SK-N-SH treated with all-trans-retinoic acid at 6 μM for 48 hours (cell line): Measurements from ENCODE around the gene UTS2B.
A peak's percentile ranks its signal among the peaks of the same experiment; 100 is the strongest.
"Not testable (repeated sequence)": the region's sequence is repeated elsewhere in the genome, so short reads cannot be mapped to it uniquely, and the experiment has no call there.

Source experiments
- ATAC-seq: fragments of 200-7000 bp; cut with Tn5 transposase; 3 replicates; pipeline ENCODE4 v1.9.1; 2020; ENCODE audit warnings: mild to moderate bottlenecking, moderate library complexity
- BACH2 ChIP-seq: fragments of 250-450 bp; sonication (Bioruptor Pico); IDR thresholded peaks from 2 replicates; pipeline ENCODE4 v1.9.0; 2021; ENCODE audit warnings: mild to moderate bottlenecking, borderline replicate concordance
- CSDC2 ChIP-seq: fragments of 250-450 bp; sonication (Bioruptor Pico); IDR thresholded peaks from 2 replicates; pipeline ENCODE4 v1.5.0; 2020; ENCODE audit warnings: mild to moderate bottlenecking, moderate library complexity
- GLIS3 ChIP-seq: fragments of 250-450 bp; sonication (Bioruptor Pico); IDR thresholded peaks from 2 replicates; pipeline ENCODE4 v1.5.0; 2020; ENCODE audit warnings: mild to moderate bottlenecking, moderate library complexity
- ISL1 ChIP-seq: fragments of 250-450 bp; sonication (Bioruptor Pico); IDR thresholded peaks from 2 replicates; pipeline ENCODE4 v2.1.2; 2022; ENCODE audit warnings: mild to moderate bottlenecking, moderate library complexity
- POU6F1 ChIP-seq: fragments of 250-450 bp; sonication (Bioruptor Pico); IDR thresholded peaks from 2 replicates; pipeline ENCODE4 v1.8.0; 2021; ENCODE audit warnings: low read depth, mild to moderate bottlenecking, moderate library complexity, borderline replicate concordance
- RARB ChIP-seq: fragments of 250-450 bp; sonication (Bioruptor Pico); IDR thresholded peaks from 2 replicates; pipeline ENCODE4 v1.8.0; 2021; ENCODE audit warnings: mild to moderate bottlenecking, moderate library complexity
- TCF4 ChIP-seq: fragments of 250-450 bp; sonication (Bioruptor Pico); IDR thresholded peaks from 2 replicates; pipeline ENCODE4 v1.8.0; 2021; ENCODE audit warnings: mild to moderate bottlenecking, moderate library complexity, borderline replicate concordance
- TOX ChIP-seq: fragments of 250-450 bp; sonication (Bioruptor Pico); IDR thresholded peaks from 2 replicates; pipeline ENCODE4 v1.8.0; 2021; ENCODE audit warnings: mild to moderate bottlenecking, moderate library complexity, borderline replicate concordance
- ZC3H10 ChIP-seq: fragments of 250-450 bp; sonication (Bioruptor Pico); IDR thresholded peaks from 2 replicates; pipeline ENCODE4 v1.5.1; 2021; ENCODE audit warnings: mild to moderate bottlenecking, moderate library complexity
- ZFP30 ChIP-seq: fragments of 450-650 bp; formaldehyde crosslinking; IDR thresholded peaks from 2 replicates; pipeline ENCODE4 v1.5.0; 2022; ENCODE audit warnings: mild to moderate bottlenecking, moderate library complexity
- ZNF565 ChIP-seq: fragments of 450-650 bp; formaldehyde crosslinking; conservative IDR thresholded peaks from 2 replicates; pipeline ENCODE4 v1.5.0; 2020; ENCODE audit warnings: low read depth, mild to moderate bottlenecking, moderate library complexity
- ZNF70 ChIP-seq: fragments of 450-650 bp; formaldehyde crosslinking; IDR thresholded peaks from 2 replicates; pipeline ENCODE4 v1.5.0; 2020; ENCODE audit warnings: mild to moderate bottlenecking, moderate library complexity
- TF ChIP-seq, protein P1 (sequence below): fragments of 250-450 bp; sonication (Bioruptor Pico); IDR thresholded peaks from 2 replicates; pipeline ENCODE4 v1.5.0; 2020; ENCODE audit warnings: mild to moderate bottlenecking, moderate library complexity

The UTS2B gene

DNA sequence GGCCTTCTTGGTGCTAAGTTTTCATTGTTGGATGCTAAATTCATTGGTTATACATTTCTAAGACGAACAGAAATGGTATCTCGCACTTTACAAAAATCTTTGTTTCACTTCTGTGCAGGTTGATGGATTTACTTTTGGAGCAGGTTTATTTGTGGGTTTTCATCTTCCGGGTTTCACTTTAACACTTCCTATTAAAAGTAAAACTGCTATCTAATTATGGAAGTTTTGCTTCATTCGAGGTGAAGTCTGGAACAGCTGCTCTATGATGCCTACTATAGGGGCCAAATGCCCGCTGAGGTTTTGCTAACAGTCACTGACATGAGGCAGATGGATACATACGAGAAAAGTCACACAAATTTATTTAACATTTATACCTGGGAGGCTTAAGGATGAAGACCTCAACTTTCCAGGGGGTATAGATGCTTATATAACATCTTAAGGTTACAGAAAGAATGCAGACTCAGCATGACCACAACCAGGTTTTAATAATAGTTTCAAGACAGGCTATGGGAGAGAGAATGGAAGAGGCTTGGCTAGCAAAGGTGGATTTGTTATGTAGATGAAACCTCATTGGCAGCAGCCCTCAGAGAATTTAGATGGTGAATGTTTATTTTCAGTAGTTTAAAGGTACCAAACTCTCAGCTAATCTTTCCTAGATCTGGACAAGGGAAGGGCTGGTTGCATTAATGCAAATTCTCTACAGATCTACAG, 77.1 kb downstream of the UTS2B start:
- TF ChIP-seq TCF4 (CRISPR knock-in tag): no peak
- no peak for TF ChIP-seq ZC3H10 (CRISPR knock-in tag)
- no peak for ATAC-seq

DNA sequence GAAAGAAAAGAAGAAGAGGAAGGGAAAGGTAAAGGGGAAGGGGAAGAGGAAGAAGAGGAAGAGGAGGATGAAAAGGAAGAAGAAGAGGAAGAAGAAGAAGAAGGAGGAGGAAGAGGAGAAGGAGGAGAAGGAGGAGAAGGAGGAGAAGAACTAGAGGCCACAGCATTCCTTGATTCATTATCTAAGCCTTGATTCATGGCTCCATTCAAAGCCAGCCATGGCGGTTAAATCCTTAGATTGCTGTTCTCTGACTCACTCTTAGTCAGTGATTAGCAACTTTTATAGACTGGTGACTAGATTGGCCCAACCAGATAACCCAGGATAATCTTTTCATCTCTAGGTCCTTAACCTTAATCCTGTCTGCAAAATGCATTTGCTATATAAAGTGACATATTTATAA, 83.7 kb downstream of the UTS2B start:
- TF ChIP-seq ZC3H10 (CRISPR knock-in tag) (0 out of 2 replicates have a peak, but pooled peaks have one; percentile 36), ZNF70 (no peak), ZNF565 (CRISPR knock-in tag) (no peak)
- ATAC-seq: peak; percentile 91

DNA sequence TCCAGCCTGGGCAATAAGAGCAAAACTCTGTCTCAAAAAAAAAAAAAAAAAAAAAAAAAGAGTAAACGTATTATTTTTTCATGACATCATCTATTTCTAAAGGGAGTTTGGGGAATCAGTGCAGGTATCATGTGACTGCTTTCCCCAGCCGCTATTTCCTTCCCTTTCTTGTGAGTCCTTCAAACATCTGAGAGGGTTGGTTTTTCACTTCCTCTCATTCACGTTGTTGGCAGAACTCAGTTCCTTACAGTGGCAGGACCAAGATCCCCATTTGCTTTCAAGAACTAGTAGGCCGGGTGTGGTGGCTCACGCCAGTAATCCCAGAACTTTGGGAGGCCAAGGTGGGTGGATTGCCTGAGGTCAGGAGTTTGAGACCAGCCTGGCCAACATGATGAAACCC, 84.3 kb downstream of the UTS2B start:
- not testable (repeated sequence) for ATAC-seq

DNA sequence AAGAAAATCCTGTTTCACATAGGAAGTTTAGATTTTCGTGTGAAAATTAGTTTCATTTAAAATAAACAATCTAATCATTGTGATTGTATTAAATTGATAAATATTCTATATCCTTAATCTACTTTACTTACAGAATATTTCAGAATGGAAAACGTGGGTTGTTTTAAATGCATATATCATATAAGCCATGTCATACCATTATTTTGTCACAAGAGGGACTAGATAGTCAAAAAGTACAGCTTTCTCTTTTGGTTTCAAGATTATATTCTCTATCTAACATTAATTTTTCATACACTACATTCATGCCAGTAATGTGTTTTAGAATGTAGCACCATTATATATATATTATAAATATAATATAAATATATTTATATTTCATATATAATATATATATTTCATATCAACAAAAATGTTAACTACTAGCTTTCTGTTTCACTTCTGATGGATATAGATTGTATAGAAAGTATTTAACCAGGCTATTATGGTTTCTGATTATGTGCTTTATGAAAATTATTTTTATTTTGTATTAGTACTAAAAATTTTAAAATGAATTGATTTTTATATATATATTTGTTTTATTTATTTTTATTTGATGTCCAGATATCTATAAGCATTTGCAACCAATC, 86.0 kb downstream of the UTS2B start:
- TF ChIP-seq ISL1 (CRISPR knock-in tag) (no peak), POU6F1 (no peak)
- TF ChIP-seq, all 23 proteins: peak for 0
- ATAC-seq: 0 out of 3 replicates have a peak, but pooled peaks have one; percentile 44

- TF ChIP-seq TCF4 (CRISPR knock-in tag): no peak
- no peak for TF ChIP-seq RARB (CRISPR knock-in tag)
- TF ChIP-seq, all 23 proteins: peak for 0
Observed at GRCh38 chr3:191240486-191240885, 89.8 kb downstream of the UTS2B start.

GRCh38 chr3:191239407-191240031, 90.8 kb downstream of the UTS2B start:
- TF ChIP-seq POU6F1 (no peak), ZNF565 (CRISPR knock-in tag) (no peak), ZFP30 (CRISPR knock-in tag) (no peak)
- TF ChIP-seq, protein P1, sequence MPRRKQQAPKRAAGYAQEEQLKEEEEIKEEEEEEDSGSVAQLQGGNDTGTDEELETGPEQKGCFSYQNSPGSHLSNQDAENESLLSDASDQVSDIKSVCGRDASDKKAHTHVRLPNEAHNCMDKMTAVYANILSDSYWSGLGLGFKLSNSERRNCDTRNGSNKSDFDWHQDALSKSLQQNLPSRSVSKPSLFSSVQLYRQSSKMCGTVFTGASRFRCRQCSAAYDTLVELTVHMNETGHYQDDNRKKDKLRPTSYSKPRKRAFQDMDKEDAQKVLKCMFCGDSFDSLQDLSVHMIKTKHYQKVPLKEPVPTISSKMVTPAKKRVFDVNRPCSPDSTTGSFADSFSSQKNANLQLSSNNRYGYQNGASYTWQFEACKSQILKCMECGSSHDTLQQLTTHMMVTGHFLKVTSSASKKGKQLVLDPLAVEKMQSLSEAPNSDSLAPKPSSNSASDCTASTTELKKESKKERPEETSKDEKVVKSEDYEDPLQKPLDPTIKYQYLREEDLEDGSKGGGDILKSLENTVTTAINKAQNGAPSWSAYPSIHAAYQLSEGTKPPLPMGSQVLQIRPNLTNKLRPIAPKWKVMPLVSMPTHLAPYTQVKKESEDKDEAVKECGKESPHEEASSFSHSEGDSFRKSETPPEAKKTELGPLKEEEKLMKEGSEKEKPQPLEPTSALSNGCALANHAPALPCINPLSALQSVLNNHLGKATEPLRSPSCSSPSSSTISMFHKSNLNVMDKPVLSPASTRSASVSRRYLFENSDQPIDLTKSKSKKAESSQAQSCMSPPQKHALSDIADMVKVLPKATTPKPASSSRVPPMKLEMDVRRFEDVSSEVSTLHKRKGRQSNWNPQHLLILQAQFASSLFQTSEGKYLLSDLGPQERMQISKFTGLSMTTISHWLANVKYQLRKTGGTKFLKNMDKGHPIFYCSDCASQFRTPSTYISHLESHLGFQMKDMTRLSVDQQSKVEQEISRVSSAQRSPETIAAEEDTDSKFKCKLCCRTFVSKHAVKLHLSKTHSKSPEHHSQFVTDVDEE: no peak
- no peak for ATAC-seq

More at GRCh38 chr3:191240486-191240885, 89.8 kb downstream of the UTS2B start:
- ATAC-seq: no peak

GRCh38 chr3:191238321-191238817, 92.0 kb downstream of the UTS2B start:
- TF ChIP-seq BACH2 (no peak), RARB (CRISPR knock-in tag) (no peak), CSDC2 (CRISPR knock-in tag) (no peak), GLIS3 (CRISPR knock-in tag) (no peak), POU6F1 (no peak), TOX (CRISPR knock-in tag) (no peak)
- no peak for ATAC-seq
